CD4-positive, alpha-beta T cell treated with Interleukin-12 subunit alpha and Interleukin-12 subunit beta, for 1 hour (primary cell): Measurements from ENCODE around the gene MPLKIP.
"Not testable (repeated sequence)": the region's sequence is repeated elsewhere in the genome, so short reads cannot be mapped to it uniquely, and the experiment has no call there.

ENCODE experiments used
- DNase-seq: peaks from one replicate; pipeline ENCODE4 v3.0.0-alpha.2; 2020

Gene MPLKIP

DNA sequence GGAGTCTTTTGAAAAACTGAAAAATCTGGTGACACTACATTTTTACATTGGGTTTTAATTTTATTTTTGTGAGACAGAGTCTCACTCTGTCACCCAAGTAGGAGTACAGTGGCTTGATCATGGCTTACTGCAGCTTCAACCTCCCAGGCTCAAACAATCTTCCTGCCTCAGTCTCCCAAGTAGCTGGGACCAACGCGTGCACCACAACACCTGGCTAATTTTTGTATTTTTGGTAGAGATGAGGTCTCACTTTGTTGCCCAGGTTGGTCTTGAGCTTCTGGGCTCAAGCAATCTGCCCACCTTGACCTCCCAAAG, 11.5 kb downstream of the MPLKIP start:
- DNase-seq: no peak

DNA sequence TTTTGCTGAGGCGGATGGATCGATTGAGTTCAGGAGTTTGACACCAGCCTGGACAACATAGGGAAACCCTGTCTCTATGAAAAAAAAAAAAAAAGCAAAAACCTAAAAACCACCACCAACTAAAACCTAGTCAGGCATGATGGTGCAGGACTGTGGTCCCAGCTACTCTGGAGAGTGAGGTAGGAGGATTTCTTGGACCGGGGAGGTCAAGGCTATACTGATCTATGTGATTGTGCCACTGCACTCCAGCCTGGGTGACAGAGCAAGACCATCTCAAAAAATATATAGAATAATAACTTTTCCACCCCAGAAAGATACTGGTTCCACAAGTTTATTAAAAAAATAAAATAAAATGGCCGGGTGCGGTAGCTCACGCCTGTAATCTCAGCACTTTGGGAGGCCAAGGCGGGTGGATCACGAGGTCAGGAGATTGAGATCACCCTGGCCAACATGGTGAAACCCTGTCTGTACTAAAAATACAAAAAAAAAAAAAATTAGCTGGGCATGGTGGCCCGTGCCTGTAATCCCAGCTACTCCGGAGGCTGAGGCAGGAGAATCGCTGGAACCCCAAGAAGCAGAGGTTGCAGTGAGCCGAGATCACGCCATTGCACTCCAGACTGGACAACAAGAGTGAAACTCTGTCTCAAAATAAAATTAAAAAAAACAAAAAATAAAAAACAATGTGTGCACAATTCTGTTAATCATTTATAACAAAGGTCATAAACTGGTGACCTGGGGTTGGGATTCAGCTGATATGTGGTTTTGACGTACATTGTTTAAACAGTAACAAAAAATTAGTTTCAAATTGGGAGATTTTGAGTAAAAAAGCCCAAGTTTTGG, 12.1 kb downstream of the MPLKIP start:
- not testable (repeated sequence) for DNase-seq

DNA sequence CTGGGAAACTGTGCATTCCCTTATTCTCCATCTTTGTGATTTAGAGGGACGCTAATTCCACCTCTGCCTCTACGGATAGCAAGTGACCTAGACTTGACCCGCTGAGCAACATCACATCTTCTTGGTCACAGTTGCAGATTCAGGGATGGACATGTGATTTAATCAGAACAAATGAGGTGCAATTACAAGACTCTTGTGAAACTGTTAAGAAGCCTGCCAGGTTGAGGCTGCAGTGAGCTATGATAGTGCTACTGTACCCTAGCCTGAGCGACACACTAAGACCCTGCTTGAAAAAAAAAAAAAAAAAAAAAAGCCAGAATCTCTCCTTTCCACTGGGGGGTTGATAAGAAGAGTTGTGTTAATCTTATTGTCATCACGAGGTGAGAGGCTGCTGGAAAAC, 14.4 kb downstream of the MPLKIP start:
- no peak for DNase-seq

- not testable (repeated sequence) for DNase-seq
Measured at GRCh38 chr7:40118201-40118600, 16.2 kb downstream of the MPLKIP start.

- DNase-seq: not testable (repeated sequence)
Measured at GRCh38 chr7:40117199-40117598, 17.2 kb downstream of the MPLKIP start.

DNA sequence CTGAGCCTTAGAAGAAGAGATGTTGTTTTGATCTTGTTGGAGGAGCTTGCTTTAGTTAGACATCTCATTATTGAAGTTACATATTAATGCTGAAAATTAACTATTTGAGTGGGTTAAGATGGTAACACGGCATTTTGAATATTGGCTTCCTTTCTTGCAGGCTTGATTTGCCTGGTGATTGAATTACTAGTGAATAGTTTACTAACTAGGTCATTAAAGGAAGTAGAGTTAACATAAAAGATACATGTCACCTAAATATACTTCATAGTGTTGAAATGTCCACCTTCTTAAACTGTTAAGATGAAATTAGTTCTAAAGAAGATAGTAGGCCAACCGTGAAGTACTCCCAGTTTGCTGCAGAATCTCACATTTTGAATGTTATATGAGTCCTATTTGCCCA, 18.5 kb downstream of the MPLKIP start:
- no peak for DNase-seq

- no peak for DNase-seq
Measured at GRCh38 chr7:40105879-40106473, 28.4 kb downstream of the MPLKIP start.

DNA sequence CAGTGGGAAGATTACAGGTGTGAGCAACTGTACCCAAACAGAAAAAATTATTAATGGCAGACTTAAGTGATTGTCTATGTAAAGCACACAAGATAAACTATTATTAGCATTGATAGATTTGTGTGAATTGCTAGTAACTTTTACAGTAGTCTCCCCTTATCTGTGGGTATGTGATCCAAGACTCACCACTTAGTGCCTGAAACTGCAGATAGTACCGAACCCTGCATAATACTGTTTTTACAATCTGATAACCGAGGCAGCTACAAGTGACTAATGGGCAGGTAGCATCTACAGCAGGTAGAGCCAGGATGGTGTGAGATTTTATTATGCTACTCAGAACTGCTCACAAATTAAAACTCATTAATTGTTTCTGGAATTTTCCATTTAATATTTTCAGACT, 31.5 kb downstream of the MPLKIP start:
- DNase-seq: no peak

GRCh38 chr7:40101201-40101600, 33.2 kb downstream of the MPLKIP start:
- DNase-seq: no peak

- DNase-seq: no peak
Measured at GRCh38 chr7:40099837-40100236, 34.6 kb downstream of the MPLKIP start.

- DNase-seq: no peak
Measured at GRCh38 chr7:40098810-40099209, 35.6 kb downstream of the MPLKIP start.

- DNase-seq: no peak
Measured at GRCh38 chr7:40097728-40098127, 36.7 kb downstream of the MPLKIP start.

GRCh38 chr7:40095695-40096327, 38.6 kb downstream of the MPLKIP start:
- DNase-seq: no peak

DNA sequence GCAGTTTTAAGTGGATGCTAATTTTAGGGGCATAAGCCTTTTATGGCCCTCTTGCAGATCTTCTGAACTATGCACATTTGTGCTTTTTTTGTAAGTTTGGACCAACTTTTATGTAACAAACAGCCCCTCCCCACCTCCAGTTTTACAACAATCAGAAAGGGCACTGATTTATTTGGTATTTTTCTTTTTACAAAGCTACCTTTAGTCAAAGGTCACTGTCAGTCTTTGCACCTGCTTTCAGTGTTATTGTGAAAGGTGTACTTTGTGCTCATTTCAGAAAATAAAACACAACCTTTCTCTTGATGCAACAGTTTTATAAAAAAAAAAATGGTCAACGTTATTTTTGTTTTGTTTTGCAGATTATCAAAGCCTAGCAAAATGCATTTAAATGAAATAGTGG, 39.2 kb downstream of the MPLKIP start:
- no peak for DNase-seq

GRCh38 chr7:40093631-40094350, 40.6 kb downstream of the MPLKIP start:
- no peak for DNase-seq

GRCh38 chr7:40092182-40092581, 42.2 kb downstream of the MPLKIP start:
- no peak for DNase-seq

DNA sequence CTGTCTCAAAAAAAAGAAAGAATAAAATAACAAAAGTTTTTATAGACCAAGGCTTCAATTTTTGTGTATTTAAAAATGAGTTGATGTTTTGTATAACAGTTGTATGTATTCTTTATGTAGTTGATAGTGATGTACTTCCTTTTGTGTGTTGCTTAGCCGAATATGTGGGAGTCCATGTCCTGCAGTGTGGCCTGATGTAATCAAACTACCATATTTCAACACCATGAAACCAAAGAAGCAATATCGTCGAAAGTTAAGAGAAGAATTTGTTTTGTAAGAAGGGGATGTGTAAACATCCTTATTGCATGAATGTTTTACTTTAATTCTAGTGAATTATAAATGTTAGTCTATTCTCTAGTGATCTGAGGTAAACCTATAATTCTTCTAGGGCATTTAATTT, 56.6 kb downstream of the MPLKIP start:
- DNase-seq: no peak
